ENCODE results near the gene TMEM242.
"Not testable (repeated sequence)": the region's sequence is repeated elsewhere in the genome, so short reads cannot be mapped to it uniquely, and the experiment has no call there.

TMEM242 gene

GRCh38 chr6:157361886-157362285, 38.6 kb upstream of the TMEM242 start:
- in situ Hi-C loops (cut with MboI; ENCODE audit: low sequenced_read_pairs, unreplicated experiment): no loop called here
- no peak for TF ChIP-seq CTCF (IDR thresholded peaks at IDR 0.05; ENCODE audit: borderline replicate concordance, control extremely low read depth, extremely low read depth, insufficient read depth, missing control alignments)
- DNase-seq (ENCODE audit: low spot score): no peak

- TF ChIP-seq CTCF (IDR thresholded peaks at IDR 0.05; ENCODE audit: borderline replicate concordance, control extremely low read depth, extremely low read depth, insufficient read depth, missing control alignments): no peak
- no peak for DNase-seq (ENCODE audit: low spot score)
- in situ Hi-C loops (cut with MboI; ENCODE audit: low sequenced_read_pairs, unreplicated experiment): no loop called here
These were observed 35.0 kb upstream of the TMEM242 start for GRCh38 chr6:157358287-157358686.

GRCh38 chr6:157346373-157346772, 23.1 kb upstream of the TMEM242 start:
- no peak for TF ChIP-seq CTCF (IDR thresholded peaks at IDR 0.05; ENCODE audit: borderline replicate concordance, control extremely low read depth, extremely low read depth, insufficient read depth, missing control alignments)
- in situ Hi-C loops (cut with MboI; ENCODE audit: low sequenced_read_pairs, unreplicated experiment): no loop called here
- no peak for DNase-seq (ENCODE audit: low spot score)

- in situ Hi-C loops (cut with MboI; ENCODE audit: low sequenced_read_pairs, unreplicated experiment): no loop called here
- DNase-seq (ENCODE audit: low spot score): no peak
- TF ChIP-seq CTCF (IDR thresholded peaks at IDR 0.05; ENCODE audit: borderline replicate concordance, control extremely low read depth, extremely low read depth, insufficient read depth, missing control alignments): no peak
These were observed 20.4 kb upstream of the TMEM242 start for GRCh38 chr6:157343732-157344131.

- no peak for DNase-seq (ENCODE audit: low spot score)
- in situ Hi-C loops (cut with MboI; ENCODE audit: low sequenced_read_pairs, unreplicated experiment): no loop called here
- TF ChIP-seq CTCF (IDR thresholded peaks at IDR 0.05; ENCODE audit: borderline replicate concordance, control extremely low read depth, extremely low read depth, insufficient read depth, missing control alignments): no peak
These were observed 16.1 kb upstream of the TMEM242 start for GRCh38 chr6:157339432-157339831.

- DNase-seq (ENCODE audit: low spot score): no peak
- no peak for TF ChIP-seq CTCF (IDR thresholded peaks at IDR 0.05; ENCODE audit: borderline replicate concordance, control extremely low read depth, extremely low read depth, insufficient read depth, missing control alignments)
- in situ Hi-C loops (cut with MboI; ENCODE audit: low sequenced_read_pairs, unreplicated experiment): no loop called here
These were observed 14.4 kb upstream of the TMEM242 start for GRCh38 chr6:157337751-157338150.

GRCh38 chr6:157337276-157337675, 14.0 kb upstream of the TMEM242 start:
- in situ Hi-C loops (cut with MboI; ENCODE audit: low sequenced_read_pairs, unreplicated experiment); DNase-seq (ENCODE audit: low spot score): not testable (repeated sequence)
